Ramos (cell line): Measurements from ENCODE around the gene DSE.

Experiments used
- in situ Hi-C: fragments of 300-500 bp; cut with MboI; formaldehyde crosslinking; loops from one replicate; pipeline ENCODE4 v1.14.3; 2022; ENCODE audit warnings: low sequenced_read_pairs; ENCODE audit not compliant: unreplicated experiment

Gene DSE

DNA sequence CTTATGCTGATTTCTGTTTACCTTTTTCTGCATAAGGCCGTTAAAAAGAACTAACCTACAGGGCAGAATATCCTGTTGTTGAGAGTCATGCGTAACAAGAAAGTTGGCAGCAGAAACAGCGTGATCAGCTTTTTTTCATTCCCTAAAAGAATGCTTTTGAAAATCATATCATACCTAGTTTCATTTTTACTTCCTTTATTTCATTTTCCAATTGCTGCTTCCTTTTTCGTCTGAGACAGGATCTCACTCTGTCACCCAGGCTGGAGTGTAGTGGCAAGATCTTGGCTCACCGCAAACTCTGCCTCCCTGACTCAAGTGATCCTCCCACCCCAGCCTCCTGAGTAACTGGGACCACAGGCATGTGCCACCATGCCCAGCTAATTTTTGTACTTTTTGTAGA lies 94.5 kb downstream of the DSE start:
- in situ Hi-C loops, result no loop called here

DNA sequence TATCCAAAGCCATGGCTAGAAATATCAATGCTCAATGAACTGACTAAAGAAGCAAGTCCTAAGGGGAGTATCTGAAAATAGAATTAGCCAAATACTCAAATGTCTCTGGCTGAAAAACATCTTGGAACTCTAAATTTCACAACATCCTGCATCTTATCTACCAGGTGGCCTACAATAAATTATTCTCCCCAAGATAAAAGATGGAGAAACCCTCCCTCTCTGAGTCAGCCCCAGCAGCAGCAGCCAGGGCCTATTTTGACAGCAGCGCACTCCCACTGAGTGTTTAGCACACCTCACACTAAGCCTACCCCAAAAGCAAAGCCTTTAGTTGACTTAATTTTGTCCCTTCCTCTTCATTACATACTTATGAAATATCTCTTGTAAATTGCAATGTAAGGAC lies 96.3 kb downstream of the DSE start:
- in situ Hi-C loops, result no loop called here

DNA sequence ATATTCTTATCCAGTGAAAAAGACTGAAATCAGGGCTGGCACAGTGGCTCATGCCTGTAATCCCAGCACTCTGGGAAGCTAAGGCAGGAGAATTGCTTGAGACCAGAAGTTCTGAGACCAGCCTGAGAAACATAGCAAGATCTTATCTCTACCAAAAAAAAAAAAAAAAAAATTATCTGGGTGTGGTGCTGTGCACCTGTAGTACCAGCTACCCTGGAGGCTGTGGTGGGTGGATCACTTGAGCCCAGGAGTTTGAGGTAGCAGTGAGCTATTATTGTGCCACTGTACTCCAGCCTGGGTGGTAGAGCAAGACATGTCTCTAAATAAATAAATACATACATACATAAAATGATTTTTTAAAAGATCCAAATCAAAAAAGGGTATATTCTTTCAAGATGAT lies 96.8 kb downstream of the DSE start:
- in situ Hi-C loops, result no loop called here

DNA sequence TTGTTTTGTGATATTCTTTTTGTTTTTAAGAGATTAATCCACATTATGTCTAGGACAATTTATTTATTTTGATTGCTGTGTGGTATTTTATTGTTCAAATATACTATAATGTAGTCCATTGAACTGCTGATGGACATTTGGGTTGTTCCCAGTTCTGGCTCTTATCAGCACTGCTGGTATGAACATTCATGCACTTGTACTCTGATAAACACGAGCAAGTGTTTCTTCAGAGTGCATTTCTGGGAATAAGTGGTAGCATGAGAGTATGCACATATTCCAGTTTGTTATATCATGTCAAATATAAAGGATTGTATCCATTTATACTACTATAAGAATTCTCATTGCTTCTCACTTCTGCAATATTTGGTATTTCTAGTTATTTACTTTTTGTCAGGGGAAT lies 97.5 kb downstream of the DSE start:
- in situ Hi-C loops, result no loop called here

DNA sequence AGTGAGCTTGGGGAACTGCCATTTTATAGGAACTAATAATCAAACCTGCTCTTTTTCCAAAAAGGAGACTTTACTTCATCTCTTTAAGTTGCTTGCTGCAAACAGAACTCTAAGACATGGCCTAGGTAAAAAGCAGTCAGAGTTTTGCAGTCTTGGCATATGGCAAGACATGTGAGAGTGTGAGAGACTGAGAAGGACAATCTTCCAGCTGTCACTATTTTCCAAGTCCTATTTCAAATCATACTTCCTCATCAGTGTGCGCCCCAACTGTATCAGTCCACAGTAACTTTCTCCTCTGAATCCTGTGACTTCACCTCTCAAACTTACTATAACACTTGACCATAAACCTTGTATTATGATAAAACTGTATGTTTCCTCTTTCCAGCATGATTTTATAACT lies 100.8 kb downstream of the DSE start:
- in situ Hi-C loops, result no loop called here

DNA sequence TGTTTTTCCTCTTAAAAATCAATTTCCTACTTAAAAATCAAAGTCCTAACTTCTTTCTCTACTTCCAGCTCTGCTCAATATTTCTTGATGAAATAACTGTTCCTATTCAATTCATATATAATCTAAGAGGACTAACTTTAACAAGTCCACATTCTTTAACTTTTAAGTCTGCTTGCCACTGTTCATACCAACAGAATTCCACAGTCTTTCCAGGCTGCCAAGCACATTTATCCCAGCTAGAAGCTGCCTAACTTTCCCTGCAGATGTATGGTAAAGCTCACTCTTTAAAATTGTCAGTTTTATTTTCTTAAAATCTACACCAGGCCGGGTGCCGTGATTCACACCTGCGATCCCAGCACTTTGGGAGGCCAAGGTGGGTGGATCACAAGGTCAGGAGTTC lies 102.0 kb downstream of the DSE start:
- in situ Hi-C loops, result no loop called here

DNA sequence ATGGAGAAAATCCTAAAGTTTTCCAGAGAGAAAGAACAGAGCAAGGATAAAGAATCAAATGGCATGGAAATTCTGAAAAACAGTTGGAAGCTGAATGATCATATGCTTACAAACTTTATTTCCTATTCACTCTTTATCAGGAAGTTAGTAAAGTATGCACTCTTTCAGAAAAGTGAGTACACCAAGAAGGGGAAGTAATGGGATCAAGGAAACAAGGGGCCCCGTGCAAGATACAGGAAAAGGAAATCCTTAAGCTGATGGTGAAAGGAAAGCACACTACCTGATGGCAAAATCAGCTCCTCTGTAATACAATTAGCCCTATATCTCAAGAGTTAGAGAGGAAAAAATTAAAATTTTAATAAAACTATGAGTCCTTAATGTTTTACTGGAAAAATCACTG lies 104.4 kb downstream of the DSE start:
- in situ Hi-C loops, result no loop called here

DNA sequence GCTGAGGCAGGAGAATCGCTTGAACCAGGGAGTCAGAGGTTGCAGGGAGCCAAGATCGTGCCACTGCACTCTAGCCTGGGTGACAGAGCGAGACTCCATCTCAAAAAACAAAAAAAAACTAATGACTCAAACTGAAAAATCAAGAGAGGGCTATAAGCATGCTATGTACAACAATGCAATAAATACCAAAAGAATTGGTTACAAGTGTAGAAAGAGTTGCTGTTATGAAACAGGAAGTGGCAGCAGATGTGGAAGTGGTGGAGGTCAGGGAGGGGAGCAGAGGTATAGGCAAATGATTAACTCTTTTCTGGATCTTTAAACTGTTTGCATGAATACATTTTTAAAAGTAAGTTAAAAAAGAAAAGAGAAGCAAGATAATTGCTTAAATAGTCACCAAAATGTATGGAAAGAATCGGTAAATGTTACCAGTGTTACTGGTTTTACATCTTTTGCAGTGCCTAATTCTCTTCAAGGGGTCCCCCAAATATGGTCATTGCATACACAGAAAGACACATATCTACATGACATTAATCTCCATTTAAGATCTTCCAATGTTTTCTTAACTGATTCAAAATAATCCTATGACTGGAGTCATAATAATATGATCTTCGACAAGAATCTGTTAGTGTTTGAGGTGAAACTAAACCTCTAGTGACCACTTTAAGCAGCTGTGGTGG lies 105.4 kb downstream of the DSE start:
- in situ Hi-C loops, result no loop called here

DNA sequence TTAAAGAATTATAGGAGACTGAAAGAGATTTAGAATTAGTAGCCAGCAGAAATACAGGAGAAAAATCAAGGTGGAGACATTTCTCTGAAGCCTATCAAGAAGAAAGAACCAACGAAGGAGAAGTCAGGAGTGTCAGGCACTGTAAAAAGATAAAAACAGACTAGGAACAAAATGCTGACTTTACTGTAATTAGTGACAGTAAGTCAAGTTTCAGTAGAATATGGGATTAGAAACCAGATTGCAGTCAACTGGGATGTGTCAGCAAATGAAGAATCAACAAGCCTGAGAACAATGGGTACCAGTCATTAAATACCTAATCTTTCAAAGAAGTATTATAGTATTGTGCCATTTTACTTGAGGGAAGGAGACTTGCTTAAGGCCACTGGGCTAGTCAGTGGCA lies 112.0 kb downstream of the DSE start:
- in situ Hi-C loops, result no loop called here

DNA sequence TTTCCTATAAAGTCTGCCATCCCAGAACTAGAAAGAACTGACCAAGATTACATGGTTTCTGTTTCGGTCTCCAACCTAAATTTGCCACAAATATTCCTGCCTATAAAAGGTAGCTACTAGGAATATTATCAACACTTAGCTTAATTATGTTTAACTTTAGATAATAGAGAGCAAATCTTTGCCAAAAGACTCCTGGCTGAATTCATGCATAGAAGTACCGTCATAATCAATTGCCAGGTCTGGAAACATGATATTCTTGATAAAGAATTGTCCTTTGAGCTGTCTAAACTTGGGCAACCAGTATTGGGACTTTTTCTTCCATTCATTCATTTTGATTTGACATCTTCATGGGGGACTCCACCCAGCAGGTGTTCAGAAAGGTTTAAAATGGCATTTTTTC lies 112.9 kb downstream of the DSE start:
- in situ Hi-C loops, result no loop called here

DNA sequence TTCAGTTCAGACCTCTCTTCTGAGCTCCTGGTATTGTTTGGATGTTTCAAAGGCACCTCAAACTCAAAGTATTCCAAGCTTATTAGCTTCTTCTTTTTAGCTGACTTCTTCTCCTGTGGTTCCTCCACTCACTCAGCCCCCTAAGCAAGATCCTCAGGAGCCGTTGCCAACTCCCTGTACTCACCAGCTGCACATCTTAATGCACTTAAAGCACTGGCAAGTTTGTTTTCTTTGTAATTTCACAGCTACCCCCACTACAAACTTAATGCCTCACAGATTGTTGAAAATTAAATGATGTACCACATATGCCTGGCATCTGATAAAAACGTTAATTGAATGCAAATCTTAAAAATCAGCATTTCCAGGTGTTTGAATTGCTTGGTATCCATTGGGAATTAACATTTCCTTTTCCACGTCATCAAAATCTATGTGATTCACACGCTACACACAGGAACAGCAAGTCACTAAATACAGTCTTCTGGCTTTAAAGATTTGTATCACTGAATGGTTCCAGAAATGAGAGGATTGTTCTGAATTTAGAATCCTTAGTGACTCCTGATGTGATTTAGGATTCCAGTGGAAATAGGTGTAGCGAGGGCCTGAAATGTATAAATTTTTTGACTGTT lies 114.9 kb downstream of the DSE start:
- in situ Hi-C loops, result no loop called here

DNA sequence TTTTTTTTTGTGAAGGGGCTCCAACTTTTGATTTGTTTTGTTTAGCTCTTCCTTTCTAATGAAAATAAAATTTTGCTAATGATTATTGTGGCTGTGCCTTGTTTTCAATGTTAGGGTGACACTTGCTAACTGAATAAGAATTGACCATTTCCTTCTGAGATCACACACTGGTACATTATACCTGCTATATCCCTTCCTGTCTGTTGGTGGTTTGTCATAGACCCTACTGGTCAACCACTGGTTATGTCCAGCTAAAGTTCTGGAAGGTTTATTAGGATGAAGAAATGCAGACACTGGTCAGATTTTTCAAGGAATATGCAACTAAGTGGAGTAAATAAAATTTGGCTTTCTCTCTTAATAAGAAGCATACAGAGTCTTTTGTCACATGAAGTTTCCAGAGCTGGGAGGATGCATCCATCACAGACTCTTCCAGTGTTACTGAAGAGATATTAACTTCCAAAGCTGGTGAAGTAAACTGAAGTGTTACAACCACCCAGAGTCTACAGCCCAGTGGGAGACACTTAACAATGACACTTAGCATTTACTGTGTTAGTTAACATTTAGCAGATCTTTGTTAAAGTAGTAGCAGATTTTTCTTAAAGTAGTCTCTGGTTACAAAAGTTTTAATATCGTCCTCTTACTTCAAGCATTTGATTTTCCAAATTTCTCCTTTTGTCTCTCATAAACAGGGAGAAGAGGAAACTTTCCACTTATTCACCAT lies 121.0 kb downstream of the DSE start:
- in situ Hi-C loops, result no loop called here

DNA sequence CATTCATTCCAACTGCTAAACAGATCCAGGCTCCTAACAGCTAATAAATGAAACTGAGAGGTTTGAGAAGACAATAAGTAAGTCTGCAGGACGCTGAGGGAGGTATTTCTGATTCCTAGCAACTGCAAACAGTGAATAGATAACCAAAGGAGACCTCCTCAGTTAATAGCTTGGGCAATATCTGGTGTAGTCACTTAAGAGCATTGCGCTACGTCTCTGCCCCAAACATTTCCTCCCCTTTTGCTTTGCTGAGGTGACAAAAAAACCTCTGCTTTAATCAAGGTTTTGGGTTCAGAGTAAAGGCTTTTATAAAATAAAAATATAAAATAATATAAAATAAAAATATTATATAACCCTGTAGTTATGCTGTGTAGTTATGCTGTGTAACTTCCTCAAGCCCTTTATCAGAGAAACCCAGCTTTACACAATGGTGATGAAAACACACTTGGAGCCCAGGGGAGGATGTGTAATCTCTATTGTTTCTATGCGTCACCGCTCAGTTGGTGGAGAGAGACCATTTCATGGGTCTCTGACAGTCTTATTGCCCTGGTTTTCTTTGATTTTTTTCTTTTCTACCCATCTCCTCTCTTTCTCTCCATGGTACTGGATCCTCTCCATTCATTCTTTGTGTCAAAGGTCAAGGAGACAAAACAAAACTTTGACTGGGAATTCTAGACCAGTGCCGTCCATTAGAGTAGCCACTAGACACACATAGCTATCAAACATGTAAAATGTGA lies 121.8 kb downstream of the DSE start:
- in situ Hi-C loops, result no loop called here
